Loucy (cell line): ENCODE measurements around the gene MYRIP.

Experiments used
- CTCF ChIP-seq: fragments of 200-600 bp; sonication (generic); conservative IDR thresholded peaks from 2 replicates; pipeline ENCODE4 v1.5.1; 2014; ENCODE audit warnings: mild to moderate bottlenecking, antibody characterized with exemption, low read length
- EZH2phosphoT487 ChIP-seq: fragments of 200-600 bp; IDR thresholded peaks from 2 replicates; pipeline ENCODE4 v1.6.1; 2018; ENCODE audit warnings: antibody characterized with exemption, mild to moderate bottlenecking, moderate library complexity, borderline replicate concordance

GRCh38 chr3:39809181-39809994 is at the start of gene MYRIP:
- TF ChIP-seq CTCF (no peak), EZH2phosphoT487 (no peak)
